DMS153 treated with DMSO at 0.1 percent for 48 hours (cell line): Measurements from ENCODE around the gene CASZ1.
A peak's percentile ranks its signal among the peaks of the same experiment; 100 is the strongest.

Source experiments
- DNase-seq: peaks from one replicate; lab custom pipeline; 2025; ENCODE audit not compliant: unreplicated experiment; lab: John Stamatoyannopoulos, UW

Gene CASZ1

GRCh38 chr1:10612436-10613160 is 183.8 kb downstream of the CASZ1 start:
- no peak for DNase-seq

- no peak for DNase-seq
Measured at GRCh38 chr1:10610901-10611600, 185.4 kb downstream of the CASZ1 start.

- DNase-seq, result no peak
Measured at GRCh38 chr1:10608690-10609089, 187.8 kb downstream of the CASZ1 start.

GRCh38 chr1:10607228-10607627 is 189.2 kb downstream of the CASZ1 start:
- DNase-seq, result no peak

- DNase-seq, result no peak
Measured at GRCh38 chr1:10606064-10606463, 190.4 kb downstream of the CASZ1 start.

GRCh38 chr1:10604966-10605365 is 191.5 kb downstream of the CASZ1 start:
- DNase-seq, result no peak

GRCh38 chr1:10602936-10603335 is 193.5 kb downstream of the CASZ1 start:
- DNase-seq, result no peak

- DNase-seq, result no peak
Measured at GRCh38 chr1:10601342-10602070, 194.9 kb downstream of the CASZ1 start.

GRCh38 chr1:10599194-10599861 is 197.1 kb downstream of the CASZ1 start:
- no peak for DNase-seq

GRCh38 chr1:10598389-10598702 is 198.1 kb downstream of the CASZ1 start:
- DNase-seq, result peak; percentile 67

- no peak for DNase-seq
Measured at GRCh38 chr1:10597492-10598388, 198.7 kb downstream of the CASZ1 start.

- DNase-seq, result no peak
Measured at GRCh38 chr1:10596780-10597179, 199.7 kb downstream of the CASZ1 start.

- no peak for DNase-seq
Measured at GRCh38 chr1:10594595-10595223, 201.7 kb downstream of the CASZ1 start.

- no peak for DNase-seq
Measured at GRCh38 chr1:10593750-10594149, 202.7 kb downstream of the CASZ1 start.

- no peak for DNase-seq
Measured at GRCh38 chr1:10592373-10592772, 204.1 kb downstream of the CASZ1 start.

GRCh38 chr1:10591010-10591409 is 205.4 kb downstream of the CASZ1 start:
- DNase-seq, result no peak

- DNase-seq, result no peak
Measured at GRCh38 chr1:10589074-10589473, 207.4 kb downstream of the CASZ1 start.

GRCh38 chr1:10588640-10589039 is 207.8 kb downstream of the CASZ1 start:
- DNase-seq, result no peak
